GM19043 (cell line): ENCODE results near the gene MAP3K4.

Experiments
- ATAC-seq: cut with Tn5 transposase; IDR thresholded peaks from one replicate; pipeline ENCODE4 v1.9.1; 2021; ENCODE audit warnings: low read depth; ENCODE audit not compliant: unreplicated experiment

The MAP3K4 gene

DNA sequence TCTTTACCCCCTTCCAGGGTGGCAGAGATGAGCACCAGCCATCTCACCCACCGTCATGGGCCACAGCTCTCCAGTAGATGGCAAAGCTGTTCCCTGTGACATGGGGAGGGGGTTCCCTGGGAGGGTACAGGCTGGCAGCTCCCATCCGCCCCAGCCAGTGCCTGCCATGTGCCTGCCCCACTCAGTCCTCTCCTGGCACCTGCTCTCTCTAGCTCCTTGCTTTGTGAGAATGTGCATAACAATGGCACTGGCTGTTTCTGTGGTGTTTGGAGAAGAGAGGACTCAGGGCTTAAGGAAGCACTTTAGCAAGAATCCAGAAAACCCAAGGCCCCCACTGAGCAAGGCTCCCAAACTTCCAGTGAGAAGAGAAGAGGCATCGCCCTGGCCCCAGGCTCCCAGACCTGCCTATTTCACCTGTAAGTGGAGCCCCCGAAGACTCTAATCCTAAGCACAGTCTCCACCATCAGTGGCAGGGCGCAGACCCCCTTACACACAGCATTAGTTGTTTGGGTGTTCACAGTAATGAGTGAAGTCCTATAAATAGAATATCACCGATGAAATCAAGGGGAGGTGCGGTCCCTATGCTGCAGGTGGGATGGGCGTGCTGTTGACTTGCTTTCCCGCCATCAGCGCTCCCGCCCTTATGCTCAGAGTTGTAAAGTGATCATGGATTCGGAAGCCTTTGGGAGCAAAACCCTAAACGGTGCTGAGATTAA, 172.1 kb downstream of the MAP3K4 start:
- ATAC-seq = no peak

DNA sequence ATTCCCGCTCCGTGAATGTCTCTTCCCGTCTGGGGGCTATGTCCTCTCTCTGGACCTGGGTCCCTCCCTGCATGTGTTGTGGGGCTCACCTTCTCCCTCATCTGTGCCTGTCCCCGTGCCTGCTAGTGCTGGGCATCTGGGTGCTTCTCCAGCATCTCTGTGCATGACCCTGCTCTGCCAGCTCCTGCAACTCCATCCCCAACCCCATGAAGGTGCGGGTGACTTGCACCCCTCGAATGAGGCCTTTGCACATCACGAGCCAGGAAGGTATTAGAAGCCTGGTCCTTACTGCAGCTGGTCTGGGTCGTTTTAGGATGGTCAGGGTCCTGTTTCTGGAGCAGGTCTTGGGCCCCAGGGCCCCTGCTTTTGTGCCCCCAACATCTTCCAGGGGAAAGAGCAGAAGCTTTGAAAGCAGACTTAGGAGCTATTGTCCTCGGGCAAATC, 172.6 kb downstream of the MAP3K4 start:
- no peak for ATAC-seq

DNA sequence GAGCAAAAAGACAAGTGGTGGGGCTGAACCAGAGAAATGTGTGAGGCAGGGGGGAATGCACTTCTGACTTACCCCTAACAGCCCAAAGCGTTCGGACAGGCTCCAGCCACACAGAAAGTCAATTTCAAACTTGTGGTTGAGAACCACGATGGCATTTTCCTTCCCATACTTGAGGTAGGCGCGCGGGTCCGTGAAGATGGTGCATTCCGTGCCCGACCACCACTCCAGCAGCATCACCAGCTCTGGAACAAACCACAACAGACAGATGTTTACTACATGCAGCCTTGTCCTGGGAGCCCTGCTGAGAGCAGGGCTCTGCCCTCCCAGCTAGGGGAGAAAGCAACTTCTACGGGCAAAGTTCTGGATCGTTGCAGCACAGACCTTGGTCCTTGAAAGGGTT, 174.6 kb downstream of the MAP3K4 start:
- no peak for ATAC-seq

DNA sequence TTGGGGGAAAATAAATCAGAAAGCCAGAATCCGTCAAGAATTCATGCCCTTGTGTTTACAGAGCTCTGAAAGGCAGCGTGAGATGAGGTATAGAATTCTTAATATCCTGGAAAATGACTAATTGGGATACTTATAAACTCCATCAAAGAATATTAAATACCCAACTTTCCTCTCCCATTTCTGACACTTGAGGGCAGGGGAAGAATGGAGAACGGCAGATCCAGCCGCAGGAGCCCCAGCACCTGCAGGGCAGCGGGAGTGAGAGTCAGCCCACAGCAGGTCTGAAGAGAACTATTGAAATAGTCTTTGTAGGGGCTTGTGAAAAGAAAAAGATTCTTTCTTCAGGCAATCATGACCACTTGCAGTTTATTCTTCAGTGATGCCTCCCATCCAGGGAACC, 175.1 kb downstream of the MAP3K4 start:
- no peak for ATAC-seq
